HUES6 (cell line): ENCODE results near the gene GALC.
"Not testable (repeated sequence)": the region's sequence is repeated elsewhere in the genome, so short reads cannot be mapped to it uniquely, and the experiment has no call there.

Source experiments
- H3K27ac ChIP-seq: 2 replicates; pipeline ENCODE4 v1.7.0; 2013; ENCODE audit warnings: low read depth, mild to moderate bottlenecking, low read length, inconsistent platforms
- H3K27me3 ChIP-seq: 2 replicates; pipeline ENCODE4 v1.6.1; 2013; ENCODE audit warnings: low read length; ENCODE audit not compliant: control insufficient read depth, insufficient read depth
- H3K36me3 ChIP-seq: 2 replicates; pipeline ENCODE4 v1.6.1; 2013; ENCODE audit warnings: low read length; ENCODE audit not compliant: control insufficient read depth, insufficient read depth
- H3K4me1 ChIP-seq: 2 replicates; pipeline ENCODE4 v1.6.1; 2013; ENCODE audit warnings: low read length; ENCODE audit not compliant: control insufficient read depth, insufficient read depth
- H3K4me3 ChIP-seq: 2 replicates; pipeline ENCODE4 v1.5.1; 2013; ENCODE audit warnings: low read depth, low read length
- H3K9ac ChIP-seq: one replicate; pipeline ENCODE4 v1.6.1; 2013; ENCODE audit warnings: mild to moderate bottlenecking, low read length
- H3K9me3 ChIP-seq: 2 replicates; pipeline ENCODE4 v1.6.1; 2013; ENCODE audit warnings: low read depth, low read length; ENCODE audit not compliant: control insufficient read depth, insufficient read depth

GALC gene

GRCh38 chr14:88025313-88025712 lies 32.3 kb upstream of the GALC start:
- Histone ChIP-seq H3K4me3 (no peak overlapping the region), H3K27ac (no peak overlapping the region; the same call in 1 of the 2 replicates), H3K27me3 (no peaks in the 10 kb centered on the region), H3K36me3 (no peaks in the 10 kb centered on the region), H3K9ac (no peak overlapping the region), H3K9me3 (no peaks in the 10 kb centered on the region), H3K4me1 (peaks cover 12% of the 10 kb centered on the region)

GRCh38 chr14:88024252-88025086 lies 31.5 kb upstream of the GALC start:
- H3K27ac ChIP-seq, H3K27me3 ChIP-seq, H3K36me3 ChIP-seq, H3K4me3 ChIP-seq, H3K9ac ChIP-seq, H3K9me3 ChIP-seq: not testable (repeated sequence)
- peaks cover 12% of the 10 kb centered on the region for H3K4me1 ChIP-seq

- Histone ChIP-seq H3K9me3 (no peaks in the 10 kb centered on the region), H3K36me3 (no peaks in the 10 kb centered on the region), H3K9ac (peak overlapping the region; percentile 27), H3K4me1 (peaks cover 12% of the 10 kb centered on the region), H3K27me3 (no peaks in the 10 kb centered on the region), H3K4me3 (no peak overlapping the region), H3K27ac (no peak overlapping the region)
Observed at GRCh38 chr14:88023658-88024187, 30.7 kb upstream of the GALC start.

GRCh38 chr14:88017535-88017934 lies 24.6 kb upstream of the GALC start:
- Histone ChIP-seq H3K27ac (no peak overlapping the region), H3K9me3 (no peaks in the 10 kb centered on the region), H3K4me1 (no peaks in the 10 kb centered on the region), H3K36me3 (no peaks in the 10 kb centered on the region), H3K27me3 (no peaks in the 10 kb centered on the region), H3K4me3 (no peak overlapping the region), H3K9ac (no peak overlapping the region)

- Histone ChIP-seq H3K27me3 (no peaks in the 10 kb centered on the region), H3K4me1 (no peaks in the 10 kb centered on the region), H3K4me3 (no peak overlapping the region), H3K9me3 (no peaks in the 10 kb centered on the region), H3K9ac (no peak overlapping the region), H3K27ac (no peak overlapping the region), H3K36me3 (no peaks in the 10 kb centered on the region)
Observed at GRCh38 chr14:88016768-88017167, 23.8 kb upstream of the GALC start.

- H3K9me3 ChIP-seq, result no peaks in the 10 kb centered on the region
- H3K36me3 ChIP-seq, result no peaks in the 10 kb centered on the region
- no peak overlapping the region for H3K27ac ChIP-seq
- no peak overlapping the region for H3K9ac ChIP-seq
- no peaks in the 10 kb centered on the region for H3K4me1 ChIP-seq
- no peak overlapping the region for H3K4me3 ChIP-seq
- H3K27me3 ChIP-seq, result no peaks in the 10 kb centered on the region
Observed at GRCh38 chr14:88013750-88014349, 20.9 kb upstream of the GALC start.

- Histone ChIP-seq H3K9me3 (no peaks in the 10 kb centered on the region), H3K36me3 (no peaks in the 10 kb centered on the region), H3K27me3 (no peaks in the 10 kb centered on the region), H3K27ac (no peak overlapping the region), H3K9ac (no peak overlapping the region), H3K4me1 (no peaks in the 10 kb centered on the region), H3K4me3 (no peak overlapping the region)
Observed at GRCh38 chr14:88012495-88012894, 19.5 kb upstream of the GALC start.

- H3K27me3 ChIP-seq, result no peaks in the 10 kb centered on the region
- no peak overlapping the region for H3K4me3 ChIP-seq
- no peaks in the 10 kb centered on the region for H3K9me3 ChIP-seq
- H3K4me1 ChIP-seq, result no peaks in the 10 kb centered on the region
- no peak overlapping the region for H3K27ac ChIP-seq
- H3K9ac ChIP-seq, result no peak overlapping the region
- H3K36me3 ChIP-seq, result no peaks in the 10 kb centered on the region
Observed at GRCh38 chr14:88010331-88010730, 17.3 kb upstream of the GALC start.

GRCh38 chr14:88009486-88009885 lies 16.5 kb upstream of the GALC start:
- Histone ChIP-seq H3K4me3 (no peak overlapping the region), H3K27me3 (no peaks in the 10 kb centered on the region), H3K4me1 (no peaks in the 10 kb centered on the region), H3K36me3 (no peaks in the 10 kb centered on the region), H3K27ac (no peak overlapping the region), H3K9ac (no peak overlapping the region), H3K9me3 (no peaks in the 10 kb centered on the region)

- Histone ChIP-seq H3K27ac (no peak overlapping the region), H3K4me1 (no peaks in the 10 kb centered on the region), H3K9me3 (no peaks in the 10 kb centered on the region), H3K4me3 (no peak overlapping the region), H3K36me3 (no peaks in the 10 kb centered on the region), H3K27me3 (no peaks in the 10 kb centered on the region), H3K9ac (no peak overlapping the region)
Observed at GRCh38 chr14:88008039-88008742, 15.2 kb upstream of the GALC start.

- H3K9me3 ChIP-seq, result no peaks in the 10 kb centered on the region
- no peak overlapping the region for H3K27ac ChIP-seq
- no peak overlapping the region for H3K4me3 ChIP-seq
- H3K9ac ChIP-seq, result no peak overlapping the region
- no peaks in the 10 kb centered on the region for H3K36me3 ChIP-seq
- no peaks in the 10 kb centered on the region for H3K4me1 ChIP-seq
- no peaks in the 10 kb centered on the region for H3K27me3 ChIP-seq
Observed at GRCh38 chr14:88007608-88008007, 14.6 kb upstream of the GALC start.
